ENCODE measurements around the gene PPP2R5E.
A peak's percentile ranks its signal among the peaks of the same experiment; 100 is the strongest.
"Not testable (repeated sequence)": the region's sequence is repeated elsewhere in the genome, so short reads cannot be mapped to it uniquely, and the experiment has no call there.

Gene PPP2R5E

DNA sequence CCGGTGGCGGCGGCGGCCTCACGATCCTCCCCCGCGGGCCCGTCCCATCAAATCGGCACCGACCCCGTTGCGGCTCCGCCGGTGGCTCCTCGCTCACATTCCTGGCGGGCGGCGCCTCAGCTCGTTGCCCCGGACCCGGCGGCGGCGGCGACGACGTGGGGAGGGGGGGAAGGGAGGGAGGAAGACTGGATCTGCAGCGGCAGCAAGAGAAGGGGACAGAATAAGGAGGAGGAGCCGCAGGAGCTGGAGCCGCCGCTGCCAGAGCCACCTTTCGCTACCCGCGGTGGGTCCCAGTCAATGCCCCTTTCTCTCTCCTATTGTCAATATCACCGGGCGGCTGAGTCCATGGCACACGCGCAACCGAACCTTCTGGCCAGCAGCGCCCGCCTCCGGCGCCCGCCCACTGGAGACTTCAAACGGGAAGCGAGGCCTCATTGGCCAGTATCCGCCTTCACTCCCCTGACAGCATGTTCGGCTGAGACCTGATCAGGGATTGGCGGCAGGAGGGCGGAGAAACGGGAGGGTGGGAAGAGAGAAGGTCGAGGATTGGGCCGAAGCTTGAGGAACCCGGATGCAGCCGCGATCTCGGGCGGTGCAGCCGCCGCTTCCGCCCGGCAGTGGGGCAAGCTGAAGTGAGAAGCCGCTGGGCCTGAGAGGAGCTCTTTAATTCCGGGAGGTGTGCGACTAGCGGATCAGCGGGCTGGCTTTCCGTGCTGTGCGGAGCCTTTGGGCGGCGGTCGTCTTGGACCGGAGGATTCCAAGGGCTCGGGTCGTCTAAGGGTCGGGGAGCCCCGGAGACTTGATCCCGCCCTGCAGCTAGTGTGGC, at the start of gene PPP2R5E:
Gene PPP2R5E (minus strand): TSS at position 378 of the 826 bp plus-strand sequence. CDS start 3,692 bp downstream, outside the sequence.
- DNase-seq = peak; percentile 97

DNA sequence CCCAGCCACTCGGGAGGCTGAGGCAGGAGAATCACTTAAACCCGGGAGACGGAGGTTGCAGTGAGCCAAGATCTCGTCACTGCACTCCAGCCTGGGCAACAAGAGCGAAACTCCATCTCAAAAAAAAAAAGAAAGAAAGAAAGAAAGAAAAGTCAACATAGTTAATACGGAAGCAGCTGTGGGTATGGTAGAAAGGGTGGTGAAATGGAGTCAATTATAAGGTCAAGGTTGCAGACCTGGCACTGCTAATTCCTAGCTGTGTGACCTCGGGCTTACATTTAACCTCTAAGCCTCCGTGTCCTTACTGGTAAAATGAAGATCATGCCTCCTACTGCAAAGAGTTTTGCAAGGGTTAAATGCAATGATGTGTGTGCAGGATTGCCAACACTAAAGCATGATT, 39.9 kb upstream of the PPP2R5E start:
- not testable (repeated sequence) for DNase-seq

DNA sequence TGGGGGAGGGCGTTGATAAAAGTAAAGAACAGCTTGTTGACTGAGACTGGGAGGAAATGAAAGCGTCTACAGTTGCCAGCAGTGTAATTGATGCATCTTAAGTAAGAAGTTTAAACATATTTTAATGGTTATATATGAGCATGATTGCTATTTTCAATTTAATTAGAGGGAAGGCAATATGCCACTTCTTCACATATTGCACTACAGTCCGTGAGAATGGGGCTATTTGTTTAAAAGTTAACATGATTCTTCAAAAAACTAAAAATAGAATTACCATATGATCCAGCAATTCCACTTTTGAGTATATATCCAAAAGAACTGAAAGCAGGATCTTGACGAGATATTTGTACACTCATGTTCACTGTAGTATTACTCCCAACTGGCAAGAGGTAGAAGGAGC, 38.3 kb upstream of the PPP2R5E start:
- no peak for DNase-seq

DNA sequence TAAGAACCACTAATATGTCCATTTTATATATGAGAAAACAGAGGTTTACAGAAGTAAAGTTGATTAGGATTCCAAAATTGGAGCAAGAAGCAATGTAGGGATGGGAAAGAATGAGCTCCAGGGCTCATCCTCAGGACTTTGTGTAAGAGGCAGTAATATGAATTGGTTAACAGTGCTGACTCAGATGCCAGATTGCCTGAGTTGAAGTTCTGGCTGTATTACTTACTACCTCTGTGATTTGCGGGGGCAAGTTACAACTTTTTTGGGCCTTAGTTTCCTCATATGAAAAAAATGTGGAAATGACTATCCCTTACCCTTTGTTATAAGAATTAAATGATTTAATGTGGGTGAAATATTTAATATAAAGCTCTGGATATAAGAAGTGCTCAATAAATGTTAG, 35.1 kb upstream of the PPP2R5E start:
- DNase-seq = no peak

DNA sequence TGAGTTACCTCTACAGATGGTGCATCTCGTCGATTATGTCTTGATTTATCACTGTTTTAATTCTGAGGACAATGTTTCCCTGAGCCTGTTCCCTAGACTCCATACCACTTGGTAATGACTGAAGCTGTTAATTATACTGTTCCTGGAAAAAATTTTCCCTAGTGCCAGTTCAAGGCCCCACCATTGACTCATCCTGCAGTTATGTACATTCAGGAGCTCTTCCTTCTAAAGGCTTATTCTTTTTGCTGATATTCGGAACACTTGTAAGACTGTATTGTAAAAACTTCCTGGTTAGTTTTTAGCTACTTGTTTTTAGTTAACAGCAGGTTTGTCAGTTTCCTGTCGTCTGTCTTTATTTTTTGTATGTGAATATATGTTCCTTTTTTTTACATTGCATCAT, 30.4 kb upstream of the PPP2R5E start:
- no peak for DNase-seq

DNA sequence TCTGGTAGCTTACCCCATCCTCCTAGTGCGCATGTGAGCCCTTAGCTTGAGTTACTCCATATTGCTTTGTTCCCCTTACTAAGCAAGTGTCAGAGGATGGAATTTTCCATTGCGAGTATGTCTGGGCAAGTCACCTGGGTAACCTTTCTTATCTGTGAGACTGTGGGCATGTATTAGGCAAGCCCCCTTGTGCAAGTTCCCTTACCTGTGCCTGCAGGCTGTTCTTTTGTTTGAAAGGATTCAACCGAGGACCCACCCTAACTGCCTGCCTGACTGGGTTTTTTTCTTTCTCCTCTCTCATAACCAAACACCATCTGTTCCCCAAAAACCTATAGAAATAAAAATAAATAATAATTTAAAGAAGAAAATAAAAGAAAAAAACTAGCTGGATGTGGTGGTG, 22.3 kb upstream of the PPP2R5E start:
- DNase-seq = no peak

DNA sequence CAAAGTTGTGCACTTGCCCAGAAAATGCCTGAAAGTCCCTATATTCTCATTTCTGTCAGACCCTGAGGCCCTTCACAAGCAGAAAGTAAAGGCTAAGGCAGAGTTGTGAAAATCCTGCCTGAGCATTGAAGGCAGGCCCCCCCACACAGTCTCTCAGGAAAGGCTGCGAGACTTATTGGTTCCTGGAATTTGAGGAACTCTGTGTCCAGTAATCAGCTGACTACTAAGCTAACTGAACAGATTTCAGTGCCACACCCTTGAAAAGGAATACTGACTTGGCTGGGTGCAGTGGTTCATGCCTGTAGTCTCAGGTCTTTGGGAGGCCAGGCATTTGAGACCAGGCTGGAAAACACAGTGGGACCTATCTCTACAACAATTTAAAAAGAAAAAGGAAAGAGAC, 21.1 kb upstream of the PPP2R5E start:
- no peak for DNase-seq

DNA sequence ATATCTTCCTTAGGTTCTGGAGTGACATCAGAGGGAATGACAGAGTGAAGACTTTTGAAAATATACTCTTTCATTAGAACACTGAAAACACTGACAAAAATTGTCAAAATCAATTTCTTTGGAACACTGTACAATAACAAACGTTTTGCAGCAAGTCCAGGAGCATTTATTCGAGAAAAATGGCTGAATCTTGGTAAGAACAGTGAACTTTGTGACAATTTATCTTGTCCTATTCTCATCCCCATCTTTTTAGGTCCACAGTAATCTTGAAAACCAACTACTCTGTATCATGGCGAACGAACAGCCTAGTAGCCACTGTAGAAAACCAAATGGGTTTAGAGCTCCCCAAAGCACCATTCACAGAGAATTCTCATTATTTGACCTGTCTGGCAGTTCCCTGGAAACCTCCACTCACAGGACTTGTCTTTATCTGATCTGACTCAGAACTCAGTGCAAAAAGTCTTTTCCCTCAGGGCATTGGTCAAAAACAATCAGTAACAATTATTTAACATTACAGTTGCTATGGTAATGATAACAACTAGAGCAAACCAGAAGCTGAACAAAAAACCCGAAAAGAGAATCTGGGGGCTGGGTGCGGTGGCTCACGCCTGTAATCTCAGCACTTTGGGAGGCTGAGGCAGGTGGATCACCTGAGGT, 20.3 kb upstream of the PPP2R5E start:
- no peak for DNase-seq

DNA sequence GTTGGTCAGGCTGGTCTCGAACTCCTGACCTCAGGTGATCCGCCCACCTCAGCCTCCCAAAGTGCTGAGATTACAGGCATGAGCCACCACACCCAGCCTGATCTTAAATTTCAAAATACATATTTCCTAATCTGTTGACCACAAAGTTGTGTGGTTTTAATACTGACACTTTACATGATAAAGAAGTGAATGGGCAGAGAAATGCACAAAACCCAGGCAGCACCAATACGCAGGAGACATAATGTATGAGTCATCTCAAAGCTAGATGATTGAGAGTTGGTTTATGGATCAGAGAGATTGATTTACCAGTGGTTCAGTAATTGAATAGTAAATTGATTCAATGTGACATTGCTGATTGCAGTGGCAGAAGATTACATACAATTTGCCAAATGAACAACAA, 19.2 kb upstream of the PPP2R5E start:
- no peak for DNase-seq

DNA sequence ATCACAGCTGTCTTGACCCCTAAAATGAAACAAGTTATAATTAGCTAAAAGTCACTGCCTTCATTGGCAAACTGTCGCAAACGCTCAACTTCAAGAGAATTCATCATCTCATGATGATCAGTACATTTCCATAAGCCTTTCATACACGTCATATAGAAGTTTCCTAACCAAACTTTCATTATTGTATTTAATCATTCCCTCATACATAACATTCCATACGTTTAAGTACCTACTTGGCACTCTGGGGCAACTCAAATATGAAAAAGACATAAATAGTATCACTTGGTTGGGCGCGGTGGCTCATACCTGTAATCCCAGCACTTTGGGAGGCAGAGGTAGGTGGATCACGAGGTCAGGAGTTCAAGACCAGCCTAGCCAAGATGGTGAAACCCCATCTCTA, 12.4 kb upstream of the PPP2R5E start:
- DNase-seq = no peak

DNA sequence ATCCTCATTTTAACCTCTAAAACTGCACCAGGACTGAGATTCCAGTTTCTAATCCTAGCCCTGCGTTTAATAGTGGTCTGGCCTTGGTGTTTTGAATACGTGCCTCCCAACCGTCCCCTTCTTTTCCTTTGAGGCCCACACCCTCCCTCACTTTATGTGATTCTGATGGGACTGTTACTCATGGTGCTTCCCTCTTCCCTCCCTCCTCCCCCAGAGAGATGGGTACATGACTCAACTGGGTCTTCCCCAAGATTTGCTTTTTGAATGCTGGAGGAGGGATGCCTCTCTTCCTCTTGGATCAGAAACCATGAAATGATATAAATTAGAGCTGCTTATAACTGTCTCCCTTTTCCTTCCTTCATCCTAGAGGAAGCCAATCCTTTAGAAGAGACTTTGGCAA, 8.2 kb upstream of the PPP2R5E start:
- no peak for DNase-seq

DNA sequence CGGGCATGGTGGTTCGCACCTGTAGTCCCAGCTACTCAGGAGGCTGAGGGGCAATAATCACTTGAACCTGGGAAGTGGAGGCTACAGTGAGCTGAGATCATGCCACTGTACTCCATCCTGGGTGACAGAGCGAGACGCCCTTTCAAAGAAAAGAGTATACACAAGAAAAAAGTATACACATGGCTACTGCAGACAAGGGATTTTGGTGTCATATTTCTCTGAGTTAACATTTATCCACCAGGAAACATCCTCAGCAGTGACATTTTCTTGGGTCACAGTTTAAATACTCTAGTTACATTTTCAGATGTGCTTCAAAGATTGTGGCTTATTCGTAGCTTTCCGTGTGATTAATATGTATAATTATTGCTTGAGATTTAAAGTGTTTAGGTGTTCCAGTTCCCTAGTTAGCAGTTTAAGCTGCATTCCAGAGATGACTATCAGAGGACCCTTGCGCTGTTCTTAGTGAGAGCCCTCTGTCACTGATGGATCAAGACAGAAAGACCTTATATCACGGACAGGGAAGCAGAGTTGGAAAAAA, 4.7 kb upstream of the PPP2R5E start:
- DNase-seq = no peak

DNA sequence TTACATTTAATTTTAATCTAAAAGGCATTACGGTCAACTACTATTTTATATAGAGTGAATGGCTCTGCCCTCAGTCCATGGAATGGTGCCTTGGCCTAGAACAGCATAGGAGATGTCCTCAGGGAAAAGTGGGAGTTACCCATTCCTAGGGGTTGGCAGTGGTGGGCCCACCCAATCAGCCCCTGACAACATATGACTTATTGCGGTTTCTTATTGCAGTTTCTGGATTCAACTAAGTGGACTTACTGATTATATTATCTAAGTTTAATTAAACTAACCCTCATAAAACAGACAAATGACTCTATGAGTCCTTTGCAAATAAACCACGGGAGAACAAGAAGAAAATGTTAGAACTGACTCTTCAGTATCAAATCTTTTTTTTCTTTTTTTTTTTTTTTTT, 2.3 kb upstream of the PPP2R5E start:
- DNase-seq = no peak

DNA sequence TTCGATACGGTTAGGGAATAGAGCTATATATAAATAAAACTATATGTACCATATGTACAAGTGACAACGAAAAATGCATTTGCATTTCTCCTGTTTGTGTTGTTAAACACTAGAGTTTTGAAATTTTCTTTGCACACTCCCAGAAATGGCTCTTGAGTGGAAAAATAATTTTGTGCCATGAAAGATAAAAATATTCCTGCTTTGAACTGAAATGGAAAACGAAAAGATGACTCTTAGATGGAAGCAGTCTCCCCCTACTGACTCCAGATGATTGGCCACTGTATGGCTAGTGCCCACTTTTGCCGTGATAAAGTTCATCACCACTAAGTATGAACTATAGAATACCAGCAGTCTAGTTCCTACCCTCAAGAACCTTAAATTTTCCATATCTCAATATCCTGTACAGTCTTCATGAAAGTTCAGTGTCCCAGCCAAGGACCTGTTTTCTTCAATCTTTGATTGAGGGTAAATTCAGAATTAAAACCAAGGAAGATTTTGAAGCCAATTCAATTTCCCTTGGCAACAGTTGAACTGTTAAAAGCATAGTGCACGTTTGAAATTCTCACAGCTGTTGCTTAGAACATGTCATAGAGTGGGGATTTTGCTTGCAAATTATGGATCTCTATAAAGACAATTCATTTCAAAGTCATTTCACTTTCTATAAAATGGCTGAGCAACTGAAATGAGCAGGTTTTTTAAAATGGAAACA, 1.6 kb upstream of the PPP2R5E start:
- no peak for DNase-seq

DNA sequence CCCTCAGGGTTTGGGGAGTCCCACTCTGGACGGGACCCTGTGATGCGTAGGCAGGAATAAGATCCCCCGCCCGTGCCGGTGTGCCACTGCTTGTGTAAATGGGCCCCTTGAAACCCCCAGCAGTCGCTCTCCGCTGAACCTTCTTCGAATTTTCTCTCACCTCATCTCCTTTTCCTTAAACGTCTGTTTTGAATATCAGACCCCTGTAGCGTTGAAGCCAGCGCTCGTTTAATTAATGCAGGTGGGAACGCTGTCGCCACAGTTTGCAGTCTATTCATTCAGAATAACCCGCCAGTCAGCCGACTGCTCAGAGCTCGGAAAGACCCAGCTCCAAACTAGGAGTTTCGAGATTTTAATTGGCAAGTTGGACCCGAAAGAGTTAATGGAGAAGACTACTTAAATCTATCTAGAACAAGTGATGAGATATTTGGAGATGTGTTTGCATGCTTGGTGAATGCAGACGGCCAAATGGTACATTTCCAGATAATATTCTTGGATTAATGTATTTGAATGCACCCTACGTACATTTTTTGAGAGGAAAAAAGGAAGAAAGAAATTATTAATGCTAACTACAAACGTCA, 739 bp upstream of the PPP2R5E start:
- no peak for DNase-seq

DNA sequence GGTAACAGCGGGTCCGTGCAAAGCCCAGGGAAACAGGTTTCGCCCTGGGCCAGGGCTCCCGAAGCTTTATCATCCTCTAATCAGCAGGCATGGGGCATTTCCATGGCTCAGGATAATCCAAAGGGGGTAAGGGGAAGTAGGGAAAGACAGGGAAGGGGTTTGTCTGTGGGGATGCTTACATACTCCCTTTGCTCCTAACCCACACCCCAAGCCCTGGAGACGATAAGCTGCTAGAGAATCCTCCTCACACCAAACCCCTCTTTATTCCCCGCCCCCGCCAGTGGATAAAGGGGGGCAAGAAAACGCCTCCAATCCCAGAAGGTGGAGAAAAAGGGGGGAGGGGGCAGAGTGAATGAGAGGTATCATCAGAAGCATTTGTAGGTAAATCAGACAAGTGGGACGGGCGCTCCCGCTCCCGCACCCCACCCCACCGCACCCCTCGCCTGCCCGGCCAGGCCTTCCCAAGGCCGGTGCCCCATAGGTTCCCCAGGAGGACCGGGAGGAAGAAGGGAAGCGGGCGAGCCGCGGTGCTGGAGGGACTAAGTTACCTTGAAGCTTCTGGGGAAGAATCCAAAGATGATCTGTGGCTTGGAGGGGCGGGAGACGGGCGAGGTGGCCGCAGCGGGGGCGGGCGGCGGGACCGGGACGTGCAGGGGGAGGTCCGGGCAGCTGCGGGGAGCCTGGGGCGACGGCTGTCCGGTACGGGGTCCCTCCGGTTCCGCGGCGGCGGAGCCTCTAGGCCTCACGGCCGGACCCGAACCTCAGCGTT, 762 bp downstream of the PPP2R5E start:
- peak; percentile 13 for DNase-seq

DNA sequence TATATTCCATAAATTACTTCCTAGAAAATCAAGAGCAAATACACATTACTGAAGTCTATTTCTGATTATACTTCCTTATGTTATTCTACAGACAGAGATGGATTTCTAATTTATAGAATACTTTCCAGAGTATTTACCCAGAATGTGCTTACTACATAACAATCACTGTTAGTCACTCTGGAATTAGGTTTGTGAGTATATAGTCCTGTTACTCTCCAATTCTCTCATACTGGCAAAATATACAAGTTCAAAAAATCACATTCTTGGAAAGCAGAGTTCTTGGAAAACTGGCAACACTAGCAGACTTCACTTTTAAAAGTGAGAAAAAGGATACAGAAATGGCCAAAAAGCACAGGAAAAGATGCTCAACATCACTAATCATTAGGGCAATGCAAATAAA, 7.3 kb downstream of the PPP2R5E start:
- no peak for DNase-seq

DNA sequence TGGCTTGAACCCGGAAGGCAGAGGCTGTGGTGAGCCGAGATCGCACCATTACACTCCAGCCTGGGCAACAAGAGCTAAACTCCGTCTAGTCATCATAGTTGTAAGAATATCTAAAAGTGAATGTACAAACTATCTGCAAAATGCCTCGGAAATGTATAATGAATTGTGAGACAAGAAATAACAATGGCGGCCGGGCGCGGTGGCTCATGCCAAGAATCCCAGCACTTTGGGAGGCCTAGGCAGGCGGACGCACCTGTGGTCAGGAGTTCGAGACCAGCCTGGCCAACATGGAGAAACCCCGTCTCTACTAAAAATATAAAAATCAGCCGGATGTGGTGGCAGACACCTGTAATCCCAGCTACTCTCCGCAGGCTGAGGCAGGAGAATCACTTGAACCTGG, 9.7 kb downstream of the PPP2R5E start:
- no peak for DNase-seq

DNA sequence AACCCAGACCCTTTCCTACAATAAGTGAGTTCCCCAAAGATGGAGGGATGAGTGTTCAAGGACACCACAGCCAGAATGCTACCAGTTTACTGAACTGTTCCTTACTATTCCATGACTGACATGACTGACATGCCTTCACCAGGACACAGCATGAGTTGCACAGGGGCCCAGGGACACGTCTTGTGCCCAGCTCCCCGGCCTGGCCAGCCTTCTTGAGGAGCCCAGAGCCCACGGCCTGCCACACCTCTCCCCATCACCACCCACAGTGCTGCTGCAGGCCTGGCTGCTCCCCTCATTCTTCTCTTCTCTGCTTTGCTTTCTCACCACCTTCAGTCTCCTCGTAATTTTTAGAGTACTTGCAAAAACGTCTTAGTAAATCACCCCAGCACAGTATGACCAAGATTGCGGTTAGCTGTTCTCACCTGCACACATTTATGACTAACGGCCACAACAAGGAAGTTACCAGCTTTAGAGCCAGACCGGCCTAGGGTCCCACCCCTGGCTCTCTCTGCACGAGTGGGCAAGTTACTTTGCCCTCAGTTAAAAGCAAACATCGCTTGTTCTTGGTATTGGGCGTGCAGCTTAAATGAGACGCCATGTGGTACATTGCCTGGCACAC, 18.5 kb downstream of the PPP2R5E start:
- no peak for DNase-seq

DNA sequence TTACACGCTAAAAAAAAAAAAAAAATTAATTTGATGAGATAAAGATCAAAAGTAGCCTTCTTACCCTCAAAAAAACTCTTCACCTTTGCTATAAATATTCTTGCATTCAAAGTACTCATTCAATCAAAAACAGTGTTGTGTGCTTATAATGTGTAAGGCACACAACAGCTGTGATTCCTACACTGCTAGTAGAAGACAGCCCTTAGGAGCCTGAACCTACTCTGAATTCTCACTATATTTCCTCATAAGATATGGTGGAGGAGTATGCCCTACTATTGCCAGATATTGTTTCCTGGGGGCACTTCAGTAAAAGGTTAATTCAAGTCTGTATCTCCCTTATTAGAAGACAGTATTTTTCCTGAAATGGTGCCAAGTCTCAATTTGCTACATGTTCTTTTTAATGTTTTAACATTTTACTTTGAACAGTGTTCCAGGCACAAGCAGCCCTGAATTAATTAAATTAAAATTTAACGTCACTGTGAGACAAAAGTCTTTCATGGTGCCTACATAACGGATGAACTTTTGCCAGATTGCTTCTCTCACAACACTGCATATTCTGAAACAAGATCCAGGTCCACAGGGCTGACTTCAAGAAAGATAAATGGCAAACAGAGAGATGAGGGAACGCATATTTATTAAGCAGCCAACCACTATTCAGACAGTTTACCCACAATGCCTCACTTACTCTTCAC, 19.3 kb downstream of the PPP2R5E start:
- DNase-seq = no peak

DNA sequence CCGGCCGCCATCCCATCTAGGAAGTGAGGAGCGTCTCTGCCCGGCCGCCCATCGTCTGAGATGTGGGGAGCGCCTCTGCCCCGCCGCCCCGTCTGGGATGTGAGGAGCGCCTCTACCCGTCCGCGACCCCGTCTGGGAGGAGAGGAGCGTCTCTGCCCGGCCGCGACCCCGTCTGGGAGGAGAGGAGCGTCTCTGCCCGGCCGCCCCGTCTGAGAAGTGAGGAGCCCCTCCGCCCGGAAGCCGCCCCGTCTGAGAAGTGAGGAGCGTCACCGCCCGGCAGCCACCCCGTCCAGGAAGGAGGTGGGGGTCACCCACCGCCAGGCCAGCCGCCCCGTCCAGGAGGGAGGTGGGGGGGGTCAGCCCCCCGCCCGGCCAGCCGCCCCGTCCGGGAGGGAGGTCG, 20.7 kb downstream of the PPP2R5E start:
- DNase-seq = not testable (repeated sequence)
